NK-92 (cell line): ENCODE data around the gene GPR25.

Experiments
- DNase-seq: peaks from one replicate; lab custom pipeline; 2025; ENCODE audit not compliant: unreplicated experiment; lab: John Stamatoyannopoulos, UW

GPR25 gene

DNA sequence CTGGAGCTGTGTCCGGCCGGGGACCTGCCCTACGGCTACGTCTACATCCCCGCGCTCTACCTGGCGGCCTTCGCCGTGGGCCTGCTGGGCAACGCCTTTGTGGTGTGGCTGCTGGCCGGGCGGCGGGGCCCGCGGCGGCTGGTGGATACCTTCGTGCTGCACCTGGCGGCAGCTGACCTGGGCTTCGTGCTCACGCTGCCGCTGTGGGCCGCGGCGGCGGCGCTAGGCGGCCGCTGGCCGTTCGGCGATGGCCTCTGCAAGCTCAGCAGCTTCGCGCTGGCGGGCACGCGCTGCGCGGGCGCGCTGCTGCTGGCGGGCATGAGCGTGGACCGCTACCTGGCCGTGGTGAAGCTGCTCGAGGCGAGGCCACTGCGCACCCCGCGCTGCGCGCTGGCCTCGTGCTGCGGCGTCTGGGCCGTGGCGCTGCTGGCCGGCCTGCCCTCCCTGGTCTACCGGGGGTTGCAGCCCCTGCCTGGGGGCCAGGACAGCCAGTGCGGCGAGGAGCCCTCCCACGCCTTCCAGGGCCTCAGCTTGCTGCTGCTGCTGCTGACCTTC, 412 bp downstream of the GPR25 start:
- DNase-seq = no peak

DNA sequence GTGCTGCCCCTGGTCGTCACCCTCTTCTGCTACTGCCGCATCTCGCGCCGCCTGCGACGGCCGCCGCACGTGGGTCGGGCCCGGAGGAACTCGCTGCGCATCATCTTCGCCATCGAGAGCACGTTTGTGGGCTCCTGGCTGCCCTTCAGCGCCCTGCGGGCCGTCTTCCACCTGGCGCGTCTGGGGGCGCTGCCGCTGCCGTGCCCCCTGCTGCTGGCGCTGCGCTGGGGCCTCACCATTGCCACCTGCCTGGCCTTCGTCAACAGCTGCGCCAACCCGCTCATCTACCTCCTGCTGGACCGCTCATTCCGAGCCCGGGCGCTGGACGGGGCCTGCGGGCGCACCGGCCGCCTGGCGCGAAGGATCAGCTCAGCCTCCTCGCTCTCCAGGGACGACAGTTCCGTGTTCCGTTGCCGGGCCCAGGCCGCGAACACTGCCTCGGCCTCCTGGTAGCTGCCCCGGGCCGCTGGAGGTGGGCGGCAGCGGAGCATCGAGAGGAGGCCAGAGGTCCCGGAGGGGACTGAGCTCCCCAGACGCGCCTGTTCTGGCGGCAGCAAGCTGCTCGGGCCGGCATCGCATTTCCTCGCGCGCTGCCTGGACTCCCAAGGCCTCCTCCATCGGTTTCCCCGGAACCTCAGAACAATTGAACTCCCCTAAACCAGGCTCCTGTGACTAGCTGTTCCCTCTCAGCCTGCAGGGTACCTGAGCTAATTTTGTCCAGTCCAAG, 1.1 kb downstream of the GPR25 start:
- no peak for DNase-seq

DNA sequence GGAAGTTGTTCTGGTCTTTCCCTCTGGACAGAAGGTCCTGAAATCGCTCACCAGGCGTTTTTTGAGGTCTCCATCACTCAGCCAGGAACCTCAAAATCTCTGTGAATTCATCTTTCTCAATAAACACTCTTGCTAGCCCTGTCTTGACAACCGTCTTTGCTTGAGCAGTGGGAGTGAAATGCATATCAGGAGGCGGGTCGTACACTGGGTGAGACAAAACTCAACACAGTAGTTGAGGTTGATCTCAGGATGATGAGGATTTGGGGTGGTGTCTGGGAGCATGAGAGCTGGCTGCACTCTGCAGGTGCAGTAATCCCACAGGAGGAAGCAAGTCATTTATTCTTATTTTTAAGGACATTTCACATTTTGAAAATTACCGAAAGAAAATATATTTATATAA, 1.9 kb downstream of the GPR25 start:
- no peak for DNase-seq

DNA sequence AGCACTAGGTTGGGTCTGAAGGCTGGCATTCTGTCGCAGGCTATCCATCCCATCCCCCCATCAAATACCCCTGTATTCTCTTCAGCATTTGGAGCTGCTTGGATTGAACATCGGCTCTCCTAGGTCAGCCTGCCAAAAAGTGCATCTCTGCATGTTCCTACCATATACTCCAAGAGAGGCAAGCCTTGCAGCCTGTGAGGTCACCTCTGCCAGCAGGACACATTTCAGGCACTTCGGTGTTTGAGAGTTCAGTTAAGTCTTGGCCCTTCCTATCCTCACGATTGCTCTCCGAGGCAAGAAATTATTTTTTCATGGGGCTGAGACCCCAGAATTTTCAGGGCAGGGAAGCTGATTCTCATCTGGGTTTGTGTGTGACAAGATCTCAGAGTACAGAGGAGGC, 2.6 kb downstream of the GPR25 start:
- no peak for DNase-seq

DNA sequence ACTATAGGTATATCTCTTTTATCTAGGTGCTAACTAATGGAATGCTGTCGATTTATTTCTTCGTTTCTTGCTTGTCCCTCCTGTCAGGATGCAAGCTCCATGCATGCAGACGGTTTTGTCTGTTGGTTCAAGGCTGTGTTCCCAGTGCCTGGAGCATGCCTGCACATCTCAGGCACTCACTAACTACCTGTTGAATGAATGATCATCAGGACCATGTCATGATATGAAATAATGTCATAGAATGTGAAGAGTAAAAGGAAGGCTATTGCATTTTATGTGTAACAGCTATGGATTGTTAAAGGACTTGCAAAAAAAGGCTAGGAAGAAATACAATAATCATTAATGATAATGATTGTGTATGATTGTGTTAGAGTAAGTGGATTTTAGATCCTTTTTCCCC, 4.2 kb downstream of the GPR25 start:
- DNase-seq = no peak

DNA sequence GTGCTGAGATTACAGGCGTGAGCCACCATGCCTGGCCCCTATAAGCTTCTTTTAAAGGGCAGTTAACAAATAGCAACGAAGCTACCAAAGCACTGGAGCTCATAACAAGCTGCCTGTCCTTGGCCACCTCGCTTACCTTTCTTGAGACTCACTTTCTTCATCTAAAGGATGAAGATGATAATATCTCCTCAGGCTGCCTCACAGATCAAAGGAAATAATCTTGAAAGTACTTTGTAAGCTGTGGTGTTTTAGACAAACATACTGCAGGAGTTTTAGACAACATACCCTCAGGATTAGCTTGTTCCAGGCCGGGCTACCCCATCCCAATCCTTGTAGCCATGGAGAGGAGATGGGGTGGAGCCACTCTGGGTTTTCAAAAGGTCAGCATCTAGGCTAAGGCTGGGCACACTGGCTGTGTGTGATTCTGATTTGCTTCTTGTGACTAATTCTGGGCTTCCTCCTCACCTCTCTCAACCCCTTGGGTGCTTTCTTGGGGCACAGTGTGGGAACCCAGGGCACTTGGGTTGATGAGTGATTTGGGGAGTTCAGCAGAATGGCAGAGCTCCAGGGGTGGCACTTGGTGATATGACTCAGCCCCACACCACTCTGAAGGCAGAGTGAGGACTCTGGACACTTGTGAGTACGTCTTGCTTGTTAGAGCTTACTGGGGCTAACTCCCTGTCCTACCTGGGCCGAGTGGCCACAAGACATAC, 5.2 kb downstream of the GPR25 start:
- DNase-seq = no peak

DNA sequence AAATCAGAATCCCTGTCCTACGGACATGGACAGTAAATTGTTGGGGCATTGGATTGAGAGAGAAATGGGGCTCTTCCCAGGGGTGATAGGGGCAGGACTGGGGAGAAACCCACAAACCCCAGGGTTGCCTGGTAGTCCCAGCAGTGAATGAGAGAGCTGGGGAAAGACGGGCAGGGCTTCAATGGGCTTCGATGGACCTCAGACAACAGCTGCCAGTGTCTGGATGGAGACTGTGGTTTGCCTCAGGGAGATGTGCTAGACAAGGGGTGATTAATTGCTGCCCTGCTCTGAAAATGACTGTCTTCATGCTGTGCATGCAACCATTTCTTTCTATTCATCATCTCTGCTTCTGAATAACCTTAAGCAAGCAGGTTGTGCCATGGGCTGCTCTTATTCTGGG, 7.4 kb downstream of the GPR25 start:
- no peak for DNase-seq

DNA sequence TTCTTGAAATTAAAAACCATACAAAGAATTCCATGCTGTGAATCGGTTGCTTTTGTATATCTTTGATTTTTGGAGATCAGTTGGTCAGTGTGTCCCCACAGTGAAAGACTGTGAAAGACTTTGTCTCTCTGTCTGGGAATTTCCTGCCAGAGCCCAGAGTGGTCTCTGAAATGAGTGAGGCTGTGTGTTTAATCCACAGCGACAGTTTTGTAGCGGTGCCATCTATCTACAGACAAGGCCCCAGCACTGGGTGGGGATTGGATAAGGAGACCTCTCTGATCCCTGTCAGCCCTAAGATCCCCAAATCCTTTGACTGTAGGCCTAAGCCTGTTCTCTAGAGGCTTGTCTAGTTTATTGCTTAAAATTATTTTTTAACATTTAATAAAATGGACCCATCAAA, 10.3 kb downstream of the GPR25 start:
- no peak for DNase-seq

DNA sequence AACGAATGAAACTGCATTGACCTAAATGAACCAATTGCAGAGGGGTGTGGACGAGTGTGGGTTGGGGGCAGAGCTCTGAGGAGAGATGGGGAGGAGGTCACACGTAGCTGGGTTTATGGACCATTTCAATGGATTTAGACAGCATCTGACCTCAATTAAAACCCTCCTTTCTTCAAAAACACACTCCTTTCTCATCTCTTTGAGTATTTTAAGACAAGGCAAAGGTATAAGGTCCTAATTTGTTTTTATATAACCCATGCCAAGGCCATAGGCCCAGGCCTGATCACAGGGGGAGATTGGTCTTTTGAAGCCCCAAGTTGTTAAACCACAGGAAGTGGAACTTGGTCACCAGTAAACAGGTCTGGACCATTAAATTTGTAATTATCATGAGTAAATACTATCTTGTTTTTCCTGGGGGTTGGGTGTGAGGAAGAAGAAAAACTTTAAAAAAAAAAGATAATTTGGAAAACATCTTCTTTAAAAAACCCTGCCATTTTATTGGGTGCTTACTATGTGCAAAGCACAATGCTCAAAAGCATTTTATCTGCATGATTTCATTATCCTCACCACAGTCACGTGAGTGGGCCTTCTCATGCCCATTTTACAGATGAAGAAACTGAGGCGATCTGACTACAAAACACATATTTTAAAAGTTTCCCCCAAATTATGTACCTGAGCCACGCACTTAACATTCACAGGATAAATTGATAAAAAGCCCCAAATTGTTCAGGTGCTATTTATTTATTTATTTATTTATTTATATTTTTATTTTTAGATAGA, 13.0 kb downstream of the GPR25 start:
- no peak for DNase-seq

DNA sequence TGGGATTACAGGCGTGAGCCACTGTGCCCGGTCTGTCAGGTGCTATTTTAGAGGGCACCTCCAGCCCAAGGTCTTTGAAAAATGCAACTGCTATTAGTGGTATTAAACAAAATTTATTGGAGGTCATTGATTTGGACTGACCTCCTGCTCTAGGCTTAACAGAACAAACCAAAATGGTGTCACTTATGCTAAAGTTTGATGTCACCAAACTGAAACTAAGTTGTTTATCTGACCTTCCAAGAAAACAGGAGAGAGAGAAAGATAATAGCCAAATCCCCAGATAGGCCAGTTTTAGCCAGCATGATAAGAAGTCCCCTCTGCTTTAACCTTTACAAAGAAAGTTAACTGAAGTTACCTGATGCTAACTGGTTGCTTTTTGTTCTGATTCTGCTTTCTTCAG, 13.8 kb downstream of the GPR25 start:
- DNase-seq = no peak

DNA sequence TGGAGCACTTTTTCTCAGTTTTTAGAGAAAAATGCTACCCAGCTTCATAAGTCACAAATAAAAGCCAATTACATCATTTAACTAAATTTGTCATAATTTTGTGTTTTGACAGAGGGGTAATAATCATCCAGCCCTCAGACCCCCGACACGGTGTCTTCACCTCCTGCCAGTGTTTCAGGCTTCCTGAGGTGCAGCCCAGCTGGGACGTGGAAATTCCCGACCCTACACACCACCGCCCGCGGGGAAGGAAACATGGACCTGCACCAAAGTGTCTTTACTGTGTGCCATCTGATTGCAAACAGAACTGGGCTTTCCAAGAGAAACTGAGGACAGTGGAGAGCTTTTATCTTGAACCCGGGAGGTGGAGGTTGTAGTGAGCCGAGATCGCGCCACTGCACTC, 14.3 kb downstream of the GPR25 start:
- DNase-seq = no peak

DNA sequence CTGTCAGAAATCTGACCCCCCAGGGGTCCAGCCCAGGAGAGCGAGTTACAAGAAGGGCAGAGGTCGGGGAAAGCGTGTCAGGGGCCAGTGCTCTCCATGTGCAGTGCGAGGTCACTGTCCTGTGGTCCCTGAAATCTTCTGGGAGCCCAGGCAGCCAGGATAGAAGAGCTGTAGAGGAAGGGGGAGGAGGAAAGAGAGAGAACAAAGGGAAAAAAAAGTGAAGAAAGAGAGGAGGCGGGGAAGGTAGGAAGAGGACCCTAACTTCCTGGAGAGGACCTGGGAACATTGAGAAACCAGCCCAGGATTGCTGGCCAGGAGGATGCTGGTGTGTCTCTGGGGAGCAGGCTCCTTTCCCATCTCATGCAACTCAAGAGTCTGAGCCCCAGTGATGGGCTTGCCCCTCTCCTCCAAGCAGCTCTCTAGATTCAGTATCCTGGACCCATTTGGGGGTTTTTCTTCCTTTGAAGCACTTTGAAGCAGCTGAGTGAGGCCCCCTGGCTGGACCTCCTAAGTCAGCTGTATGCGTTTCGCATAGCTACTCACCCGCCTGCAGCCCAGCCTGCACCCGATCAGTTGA, 15.1 kb downstream of the GPR25 start:
- no peak for DNase-seq

DNA sequence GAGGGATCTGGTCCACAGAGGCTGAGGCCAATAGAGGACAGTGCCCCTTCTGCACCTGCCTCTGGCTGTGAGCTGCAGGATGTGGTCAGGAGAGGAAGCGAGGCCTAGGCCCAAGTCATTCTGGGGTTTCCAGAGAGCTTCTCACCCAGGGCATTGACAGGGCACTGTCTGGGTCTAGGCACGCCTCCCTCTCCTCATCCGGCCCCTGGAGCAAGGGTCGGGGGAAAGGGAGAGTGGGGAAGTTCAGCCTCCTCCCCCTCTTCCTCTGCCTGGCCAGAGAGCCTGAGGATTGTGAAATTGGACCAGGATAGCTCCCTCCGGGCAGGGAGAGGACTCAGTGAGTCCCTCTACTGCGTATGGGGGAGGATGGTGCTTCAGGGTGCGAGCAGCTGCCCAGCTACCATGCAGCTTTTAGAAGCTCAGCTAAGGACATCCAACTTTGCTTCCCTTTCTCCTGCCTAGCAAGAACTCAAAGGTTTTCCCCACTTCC, 15.6 kb downstream of the GPR25 start:
- no peak for DNase-seq

DNA sequence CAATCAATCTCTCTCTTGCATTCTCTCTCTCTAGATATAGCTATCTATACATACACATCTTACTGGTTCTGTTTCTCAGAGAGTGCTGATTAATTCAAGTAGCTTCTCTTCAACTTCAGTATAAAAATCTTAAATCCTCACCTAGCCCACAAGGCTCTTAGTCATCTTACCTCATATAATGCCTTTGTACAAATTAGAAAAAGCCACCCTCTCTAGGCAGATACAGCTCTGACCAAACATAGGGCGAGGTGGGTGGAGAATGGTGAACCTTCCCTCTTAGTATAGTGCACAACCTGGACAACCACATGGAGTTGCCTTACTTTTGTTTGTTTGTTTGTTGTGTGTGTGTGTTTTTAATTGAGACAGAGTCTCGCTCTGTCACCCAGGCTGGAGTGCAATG, 16.8 kb downstream of the GPR25 start:
- DNase-seq = no peak

DNA sequence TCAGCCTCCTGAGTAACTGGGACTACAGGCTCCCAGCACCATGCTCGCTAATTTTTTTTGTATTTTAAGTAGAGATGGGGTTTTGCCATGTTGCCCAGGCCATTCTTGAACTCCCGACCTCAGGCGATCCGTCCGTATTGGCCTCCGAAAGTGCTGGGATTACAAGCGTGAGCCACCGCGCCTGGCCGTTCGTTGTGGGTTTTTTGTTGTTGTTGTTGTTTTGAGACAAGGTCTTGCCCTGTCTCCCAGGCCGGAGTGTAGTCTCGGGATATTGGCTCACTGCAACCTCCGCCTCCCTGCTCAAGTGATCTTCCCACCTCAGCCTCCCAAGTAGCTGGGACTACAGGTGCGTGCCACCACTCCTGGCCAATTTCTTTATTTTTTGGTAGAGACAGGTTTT, 17.2 kb downstream of the GPR25 start:
- DNase-seq = no peak

DNA sequence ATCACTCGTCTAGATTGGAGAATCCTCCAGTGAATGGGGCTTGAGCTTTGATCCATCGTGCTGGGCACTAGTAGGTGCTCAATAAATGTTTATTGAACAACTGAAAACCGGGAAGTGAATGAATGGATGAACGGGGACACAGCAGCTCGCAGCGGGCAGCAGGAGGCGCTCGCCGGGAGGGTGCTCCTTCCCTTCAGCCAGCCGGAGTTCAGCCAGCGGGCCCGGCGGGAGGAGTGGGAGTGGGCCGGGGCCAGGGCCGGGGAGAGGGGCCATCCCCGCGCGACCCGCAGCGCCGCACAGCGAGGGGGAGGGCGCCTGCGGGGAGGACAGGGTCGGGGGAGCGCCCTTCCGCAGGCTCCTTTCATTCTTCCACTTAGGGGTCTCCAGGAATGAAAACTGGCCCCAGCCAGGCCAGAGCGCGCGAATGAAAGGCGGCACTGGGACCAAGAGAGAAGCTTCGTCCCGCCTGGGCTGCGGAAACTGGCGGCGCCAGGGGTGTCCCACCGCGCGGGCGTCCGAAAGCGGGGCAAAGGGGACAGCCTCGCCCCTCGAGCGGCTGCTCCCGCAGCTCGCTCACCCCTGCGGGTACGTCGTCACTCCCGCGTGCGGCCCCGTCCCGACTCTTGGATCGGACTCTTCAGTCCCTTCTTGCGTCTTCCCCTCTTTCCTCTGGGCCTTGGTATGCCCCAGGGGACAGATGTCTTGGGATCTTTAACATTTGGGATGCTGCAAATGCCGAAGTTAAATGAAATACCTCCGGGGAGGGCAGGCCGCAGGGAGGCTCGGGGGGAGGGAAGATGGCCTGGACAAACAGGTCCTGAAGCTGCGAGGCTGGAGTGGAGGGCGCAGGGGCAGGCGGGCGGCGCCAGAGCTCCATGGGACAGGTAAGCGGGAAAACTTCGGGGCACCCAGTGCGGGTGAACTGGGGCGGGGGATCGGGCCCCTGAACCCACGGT, 18.3 kb downstream of the GPR25 start:
- no peak for DNase-seq

DNA sequence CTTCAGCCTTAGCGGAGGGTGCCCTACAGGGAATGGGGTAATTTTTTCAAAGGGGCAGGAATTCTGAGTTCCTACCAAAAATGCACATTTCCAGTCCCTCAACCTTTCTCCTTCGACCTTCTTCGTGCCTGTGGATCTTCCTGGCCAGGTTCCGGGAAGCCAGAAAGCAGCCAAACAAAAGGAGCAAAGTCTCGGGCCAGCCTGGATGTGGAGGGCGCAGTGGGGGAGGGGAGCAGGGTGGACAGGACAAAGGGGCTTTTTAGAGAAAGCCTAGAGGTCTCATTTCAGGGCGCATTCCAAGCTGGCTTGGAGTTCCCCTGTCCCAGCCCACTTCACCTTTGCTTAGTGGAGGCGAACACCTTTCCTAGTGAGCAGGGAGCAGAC, 19.0 kb downstream of the GPR25 start:
- DNase-seq = no peak

DNA sequence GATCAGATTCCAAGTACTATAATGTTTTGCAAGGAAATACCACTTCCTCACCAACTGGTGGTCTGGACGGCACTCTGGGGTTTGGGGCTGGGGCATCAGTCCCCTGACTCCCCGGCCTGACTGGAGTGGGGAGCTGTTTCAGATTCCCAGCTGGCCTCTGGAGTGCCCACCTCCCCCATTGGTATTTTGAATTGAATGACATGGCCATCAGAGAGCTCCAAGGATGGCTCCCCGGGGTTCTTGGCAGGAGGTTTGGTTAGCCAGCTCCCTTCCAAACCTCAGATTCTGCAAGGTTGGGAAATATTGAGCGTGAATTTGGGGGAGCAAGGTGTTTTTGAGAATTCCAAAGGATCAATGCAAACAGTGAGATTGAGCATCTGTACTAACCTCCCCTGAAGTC, 19.8 kb downstream of the GPR25 start:
- DNase-seq = no peak

DNA sequence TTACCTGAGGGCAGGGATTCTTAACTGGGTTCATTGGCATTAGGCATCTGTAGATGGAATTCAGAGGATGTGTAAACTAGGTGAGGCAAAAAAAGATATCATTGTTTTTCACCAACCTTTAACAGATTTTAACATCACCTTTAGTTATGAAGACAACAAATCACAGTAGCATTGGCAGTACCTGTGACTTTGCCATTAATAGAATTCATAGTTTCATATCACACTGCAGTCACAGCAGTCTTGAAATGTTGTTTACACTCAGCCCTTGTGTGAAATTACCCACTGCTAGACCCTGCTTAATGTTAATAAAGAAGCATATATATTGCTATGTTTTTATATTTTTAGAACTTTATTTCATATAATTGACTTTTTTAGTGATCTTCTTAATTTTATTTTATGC, 20.2 kb downstream of the GPR25 start:
- no peak for DNase-seq

DNA sequence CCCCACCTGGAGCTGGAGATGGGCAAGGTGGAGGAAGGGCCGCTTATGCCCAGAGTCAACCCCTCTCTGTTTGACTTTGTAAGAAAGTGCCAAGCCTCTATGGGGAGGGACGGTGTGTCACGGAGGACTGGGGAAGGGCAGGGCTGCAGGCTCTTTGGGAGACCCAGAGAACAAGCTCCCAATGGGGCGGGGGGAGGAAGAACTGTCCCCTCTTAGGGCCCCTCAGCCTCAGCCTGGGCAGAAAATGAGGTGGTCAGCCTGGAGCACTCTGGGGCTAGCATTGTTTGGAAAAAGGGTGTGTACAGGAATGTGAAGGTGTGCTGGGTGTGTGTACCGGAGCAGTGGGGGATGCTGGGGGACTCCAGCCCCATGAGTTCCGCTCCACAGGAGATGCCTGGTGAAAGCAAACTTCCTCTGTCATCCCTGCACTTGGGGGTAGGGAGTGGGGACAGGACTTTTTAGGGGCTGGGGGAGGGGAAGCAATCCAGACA, 20.7 kb downstream of the GPR25 start:
- DNase-seq = no peak
